ENCODE results near the gene MAP1LC3B.
"Not testable (repeated sequence)": the region's sequence is repeated elsewhere in the genome, so short reads cannot be mapped to it uniquely, and the experiment has no call there.

Gene MAP1LC3B

GRCh38 chr16:87361916-87362619, 30.1 kb upstream of the MAP1LC3B start:
- no peak for DNase-seq

- DNase-seq = not testable (repeated sequence)
These were observed 29.1 kb upstream of the MAP1LC3B start for GRCh38 chr16:87362828-87363559.

GRCh38 chr16:87363771-87364455, 28.2 kb upstream of the MAP1LC3B start:
- DNase-seq = no peak

GRCh38 chr16:87365021-87365713, 27.0 kb upstream of the MAP1LC3B start:
- no peak for DNase-seq

GRCh38 chr16:87366288-87366687, 25.8 kb upstream of the MAP1LC3B start:
- DNase-seq = no peak

- DNase-seq = no peak
These were observed 25.2 kb upstream of the MAP1LC3B start for GRCh38 chr16:87366930-87367329.

- no peak for DNase-seq
These were observed 24.6 kb upstream of the MAP1LC3B start for GRCh38 chr16:87367529-87367928.

GRCh38 chr16:87368029-87368770, 23.9 kb upstream of the MAP1LC3B start:
- no peak for DNase-seq

- no peak for DNase-seq
These were observed 22.9 kb upstream of the MAP1LC3B start for GRCh38 chr16:87369117-87369765.

GRCh38 chr16:87369796-87370719, 22.1 kb upstream of the MAP1LC3B start:
- no peak for DNase-seq

GRCh38 chr16:87371261-87371866, 20.8 kb upstream of the MAP1LC3B start:
- no peak for DNase-seq

GRCh38 chr16:87372305-87372704, 19.8 kb upstream of the MAP1LC3B start:
- DNase-seq = no peak

- DNase-seq = no peak
These were observed 17.8 kb upstream of the MAP1LC3B start for GRCh38 chr16:87374313-87374712.

- no peak for DNase-seq
These were observed 16.6 kb upstream of the MAP1LC3B start for GRCh38 chr16:87375426-87376135.

GRCh38 chr16:87376660-87377059, 15.5 kb upstream of the MAP1LC3B start:
- no peak for DNase-seq

GRCh38 chr16:87379312-87379752, 12.8 kb upstream of the MAP1LC3B start:
- DNase-seq = not testable (repeated sequence)

GRCh38 chr16:87380403-87380802, 11.7 kb upstream of the MAP1LC3B start:
- DNase-seq = no peak

GRCh38 chr16:87380881-87381280, 11.3 kb upstream of the MAP1LC3B start:
- DNase-seq = no peak

GRCh38 chr16:87382023-87382785, 9.9 kb upstream of the MAP1LC3B start:
- no peak for DNase-seq
